Spleen (tissue), 11 donors: ENCODE measurements around the gene IGSF9. TPM values are rescaled to one million over a fixed set of nuclear protein-coding genes. Genes with fewer than 3 reads are reported as not detected.

Experiments
- DNase-seq: peaks from one replicate; pipeline ENCODE4 v3.0.0-alpha.2; 2020
- H3K27ac ChIP-seq, 8 donors: fragments of 200-600 bp; sonication (generic) in 7 of 8; 1 replicate in 4 of 8; 2 replicates in 4 of 8; pipeline versions ENCODE4 v1.5.0 to v1.8.0; 2016 to 2021; ENCODE audit warnings: inconsistent platforms in 4 of 8, mild to moderate bottlenecking in 4 of 8, moderate library complexity in 1 of 8
- H3K27me3 ChIP-seq, 7 donors: fragments of 200-600 bp; sonication (generic) in 6 of 7; replicated peaks in 1 of 7; 1 replicate in 4 of 7; 2 replicates in 3 of 7; pipeline versions ENCODE4 v1.5.0 to v1.8.0; 2016 to 2021; ENCODE audit warnings: inconsistent platforms in 3 of 7, mild to moderate bottlenecking in 1 of 7
- H3K36me3 ChIP-seq, 6 donors: fragments of 200-600 bp; sonication (generic) in 5 of 6; 1 replicate in 4 of 6; 2 replicates in 2 of 6; pipeline versions ENCODE4 v1.5.0 to v1.8.0; 2016 to 2021; ENCODE audit warnings: inconsistent platforms in 2 of 6
- H3K4me1 ChIP-seq, 6 donors: fragments of 200-600 bp; sonication (generic) in 5 of 6; 1 replicate in 3 of 6; 2 replicates in 3 of 6; pipeline versions ENCODE4 v1.5.0 to v1.8.0; 2016 to 2021; ENCODE audit warnings: inconsistent platforms in 3 of 6
- H3K4me3 ChIP-seq, 8 donors: fragments of 200-600 bp; sonication (generic) in 7 of 8; 1 replicate in 4 of 8; 2 replicates in 4 of 8; pipeline versions ENCODE4 v1.5.0 to v1.8.0; 2016 to 2021; ENCODE audit warnings: inconsistent platforms in 4 of 8, mild to moderate bottlenecking in 4 of 8, moderate library complexity in 2 of 8
- H3K9me3 ChIP-seq, 8 donors: fragments of 200-600 bp; sonication (generic) in 7 of 8; 1 replicate in 4 of 8; 2 replicates in 4 of 8; pipeline versions ENCODE4 v1.5.0 to v1.8.0; 2016 to 2021; ENCODE audit warnings: inconsistent platforms in 4 of 8
- CTCF ChIP-seq, 11 experiments: fragments of 200-600 bp in 7 of 11; fragments of 450-650 bp in 4 of 11; sonication (generic) in 4 of 11; IDR thresholded peaks in 8 of 11; conservative IDR thresholded peaks in 3 of 11; 1 replicate in 7 of 11; 2 replicates in 4 of 11; pipeline versions ENCODE4 v1.4.0 to v1.8.0; 2016 to 2021; ENCODE audit warnings: antibody characterized with exemption in 11 of 11, inconsistent platforms in 4 of 11, mild to moderate bottlenecking in 1 of 11
- POLR2A ChIP-seq, 3 donors: fragments of 450-650 bp; IDR thresholded peaks; one replicate each; pipeline ENCODE4 v1.5.1; 2017; ENCODE audit warnings: antibody characterized with exemption in 3 of 3, mild to moderate bottlenecking in 1 of 3
- POLR2AphosphoS5 ChIP-seq, 3 donors: sonication (generic); formaldehyde crosslinking; IDR thresholded peaks; one replicate each; pipeline ENCODE4 v1.5.1; 2017; ENCODE audit warnings: antibody characterized with exemption in 3 of 3
- WGBS, 5 donors: extraction: QIAGEN DNeasy Blood & Tissue Kit in 3 of 5; methylation state at CpG; one replicate each; pipeline versions ENCODE4 v1.1.5 to v1.1.7; 2013 to 2018; 5-methylcytosine and 5-hydroxymethylcytosine counted together
- intact Hi-C: fragments of 100-400 bp; cut with DNase I; formaldehyde crosslinking; loops from one replicate; pipeline ENCODE4 v1.15.0; 2023; ENCODE audit warnings: low total_unique reads
- polyA plus RNA-seq, 3 donors: library from polyadenylated mRNA; stranded (reverse); fragments of 200-250 nt; gene quantifications; one replicate each; pipeline ENCODE4 v1.2.1, GENCODE V29; 2013
- total RNA-seq, 7 donors: library from RNA; depleted of rRNA in 3 of 7; stranded (reverse); fragments of >200 nt in 3 of 7; fragmentation: NEBNext Ultra II Directional in 4 of 7; extraction: Animal tissue kit (Norgen Biotek cat#: 25700) in 4 of 7; gene quantifications; one replicate each; pipeline versions ENCODE4 v1.1.0 to v1.2.1, GENCODE V29; 2016 to 2021
- donor health status: healthy with polysubstance abuse.
- donor health status: DM: no; HTN: no; CAD: no; lungs with moderate emphysema.
- donor health status: DM: no; HTN: no; CAD: no.
- donor health status: Bipolar disorder and iron deficiency.
- donor health status: healthy.
- donor health status: DM: no; HTN: no; CAD: no.
- donor health status: DM: yes; HTN: yes; CAD: no.

The IGSF9 gene
- total and polyA plus RNA-seq, 10 donors = 0.12 to 2.1 (median 0.95) TPM

- Histone ChIP-seq H3K9me3 (no peaks in the 10 kb centered on the region), H3K36me3 (no peaks in the 10 kb centered on the region), H3K4me3 (no peak overlapping the region), H3K4me1 (peaks cover 0 to 18% (median 12%) of the 10 kb centered on the region in 6 donors), H3K27ac (no peak overlapping the region), H3K27me3 (peaks cover 0 to 54% (median 21%) of the 10 kb centered on the region in 7 donors)
- WGBS, 5 donors = 72 to 74% (median 74%) methylated on average over 8 to 9 of the region's 9 CpGs
- TF ChIP-seq POLR2A (IDR thresholded peaks at IDR 0.05) (no peak), CTCF (IDR thresholded peaks at IDR 0.05 in 8 of 11, conservative IDR thresholded peaks at IDR 0.05 in 3 of 11) (no peak), POLR2AphosphoS5 (IDR thresholded peaks at IDR 0.05) (no peak)
- DNase-seq = peak; percentile 47
- intact Hi-C loops = no loop called here
Measured at GRCh38 chr1:159943908-159944622, 1.3 kb downstream of the IGSF9 start.

DNA sequence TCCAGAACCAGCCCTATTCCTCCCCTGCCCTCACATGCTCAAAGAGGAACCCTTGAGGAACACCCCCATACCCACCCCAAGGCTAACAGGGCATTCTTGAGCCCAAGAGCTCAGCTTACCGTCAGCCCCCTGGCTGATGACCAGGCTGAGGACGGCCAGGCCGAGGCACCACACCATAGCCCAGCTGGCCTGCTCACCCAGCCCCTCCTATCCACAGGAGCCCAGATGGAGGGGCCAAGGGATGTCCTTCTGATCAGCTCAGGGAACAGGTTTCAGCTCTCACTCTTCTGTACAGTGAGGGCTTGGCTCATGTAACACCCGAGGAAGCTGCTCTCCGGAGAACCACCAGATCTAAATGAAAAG, 2.2 kb downstream of the IGSF9 start:
- H3K27ac ChIP-seq = no peak overlapping the region
- 73 to 94% (median 82%) methylated on average over 5 of the region's 5 CpGs for WGBS, 5 donors

DNA sequence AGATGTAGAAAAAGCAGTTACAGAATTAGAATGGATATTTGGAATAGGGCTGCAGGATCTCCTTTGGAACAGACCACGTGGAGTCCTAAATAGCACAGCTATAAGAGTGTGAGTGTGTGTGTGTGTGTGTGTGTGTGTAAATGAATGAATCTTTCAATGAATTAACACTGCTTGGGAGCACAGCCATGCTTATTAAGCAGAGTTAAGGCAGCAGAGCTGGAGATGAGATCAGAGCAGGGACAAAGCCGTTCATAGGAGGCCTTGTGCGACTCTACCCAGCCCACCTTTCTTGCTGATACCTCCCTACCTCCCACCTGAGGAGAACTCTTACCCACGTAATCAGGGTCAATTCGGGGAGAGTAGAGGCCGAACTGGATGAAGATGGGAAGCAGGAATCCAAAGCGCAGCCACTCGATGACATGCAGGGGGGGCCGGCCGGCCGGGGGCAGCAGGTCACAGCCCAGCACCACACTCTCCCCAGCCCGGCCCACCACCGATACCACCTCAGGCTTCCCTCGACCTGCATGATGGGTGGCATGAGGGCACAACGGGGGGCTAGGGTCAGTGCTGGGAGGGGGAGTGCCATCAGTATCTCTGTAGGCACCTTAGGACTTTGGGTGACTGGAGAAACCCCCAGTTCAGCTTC, 2.7 kb downstream of the IGSF9 start:
- 85 to 92% (median 90%) methylated on average over 15 of the region's 15 CpGs for WGBS, 5 donors
- Histone ChIP-seq H3K9me3 (no peaks in the 10 kb centered on the region), H3K4me1 (peaks cover 0 to 23% (median 15%) of the 10 kb centered on the region in 6 donors), H3K27me3 (peaks cover 0 to 54% (median 21%) of the 10 kb centered on the region in 7 donors), H3K4me3 (no peak overlapping the region), H3K36me3 (no peaks in the 10 kb centered on the region), H3K27ac (no peak overlapping the region)
- peak; percentile 33 for DNase-seq
- TF ChIP-seq CTCF (IDR thresholded peaks at IDR 0.05 in 8 of 11, conservative IDR thresholded peaks at IDR 0.05 in 3 of 11) (no peak), POLR2AphosphoS5 (IDR thresholded peaks at IDR 0.05) (no peak), POLR2A (IDR thresholded peaks at IDR 0.05) (no peak)
- intact Hi-C loops = no loop called here

More for the DNA sequence above, 2.2 kb downstream of the IGSF9 start:
- Histone ChIP-seq H3K4me3 (no peak overlapping the region), H3K4me1 (peaks cover 0 to 18% (median 12%) of the 10 kb centered on the region in 6 donors), H3K36me3 (no peaks in the 10 kb centered on the region), H3K27me3 (peaks cover 0 to 54% (median 21%) of the 10 kb centered on the region in 7 donors), H3K9me3 (no peaks in the 10 kb centered on the region)
- intact Hi-C loops = no loop called here
- peak; percentile 40 for DNase-seq
- TF ChIP-seq POLR2A (IDR thresholded peaks at IDR 0.05) (no peak), POLR2AphosphoS5 (IDR thresholded peaks at IDR 0.05) (no peak), CTCF (IDR thresholded peaks at IDR 0.05 in 8 of 11, conservative IDR thresholded peaks at IDR 0.05 in 3 of 11) (no peak)
